SK-N-SH treated with all-trans-retinoic acid at 6 μM for 48 hours (cell line): ENCODE data around the gene ZAP70.

Source experiments
- CSDC2 ChIP-seq: fragments of 250-450 bp; sonication (Bioruptor Pico); IDR thresholded peaks from 2 replicates; pipeline ENCODE4 v1.5.0; 2020; ENCODE audit warnings: mild to moderate bottlenecking, moderate library complexity
- ESRRG ChIP-seq: fragments of 250-450 bp; sonication (Bioruptor Pico); IDR thresholded peaks from 2 replicates; pipeline ENCODE4 v1.6.1; 2021; ENCODE audit warnings: mild to moderate bottlenecking
- GLIS3 ChIP-seq: fragments of 250-450 bp; sonication (Bioruptor Pico); IDR thresholded peaks from 2 replicates; pipeline ENCODE4 v1.5.0; 2020; ENCODE audit warnings: mild to moderate bottlenecking, moderate library complexity
- RARB ChIP-seq: fragments of 250-450 bp; sonication (Bioruptor Pico); IDR thresholded peaks from 2 replicates; pipeline ENCODE4 v1.8.0; 2021; ENCODE audit warnings: mild to moderate bottlenecking, moderate library complexity
- SNAI2 ChIP-seq: fragments of 250-450 bp; sonication (Bioruptor Pico); IDR thresholded peaks from 2 replicates; pipeline ENCODE4 v1.5.0; 2020; ENCODE audit warnings: mild to moderate bottlenecking, moderate library complexity
- TOX ChIP-seq: fragments of 250-450 bp; sonication (Bioruptor Pico); IDR thresholded peaks from 2 replicates; pipeline ENCODE4 v1.8.0; 2021; ENCODE audit warnings: mild to moderate bottlenecking, moderate library complexity, borderline replicate concordance
- TSHZ2 ChIP-seq: fragments of 250-450 bp; sonication (Bioruptor Pico); IDR thresholded peaks from 2 replicates; pipeline ENCODE4 v1.5.0; 2020; ENCODE audit warnings: mild to moderate bottlenecking, moderate library complexity
- ZC3H10 ChIP-seq: fragments of 250-450 bp; sonication (Bioruptor Pico); IDR thresholded peaks from 2 replicates; pipeline ENCODE4 v1.5.1; 2021; ENCODE audit warnings: mild to moderate bottlenecking, moderate library complexity
- ZFP3 ChIP-seq: fragments of 250-450 bp; sonication (Bioruptor Pico); IDR thresholded peaks from 2 replicates; pipeline ENCODE4 v1.5.0; 2020; ENCODE audit warnings: mild to moderate bottlenecking, moderate library complexity
- ZFP30 ChIP-seq: fragments of 450-650 bp; formaldehyde crosslinking; IDR thresholded peaks from 2 replicates; pipeline ENCODE4 v1.5.0; 2022; ENCODE audit warnings: mild to moderate bottlenecking, moderate library complexity
- ZNF565 ChIP-seq: fragments of 450-650 bp; formaldehyde crosslinking; conservative IDR thresholded peaks from 2 replicates; pipeline ENCODE4 v1.5.0; 2020; ENCODE audit warnings: low read depth, mild to moderate bottlenecking, moderate library complexity
- ZNF8 ChIP-seq: fragments of 450-650 bp; formaldehyde crosslinking; IDR thresholded peaks from 2 replicates; pipeline ENCODE4 v1.5.0; 2020; ENCODE audit warnings: mild to moderate bottlenecking, moderate library complexity
- TF ChIP-seq, protein P1 (sequence below): fragments of 250-450 bp; sonication (Bioruptor Pico); IDR thresholded peaks from 2 replicates; pipeline ENCODE4 v1.5.1; 2020; ENCODE audit warnings: low read depth, mild to moderate bottlenecking, moderate library complexity
- TF ChIP-seq, protein P2 (sequence below): fragments of 250-450 bp; sonication (Bioruptor Pico); IDR thresholded peaks from 2 replicates; pipeline ENCODE4 v1.8.0; 2020; ENCODE audit warnings: mild to moderate bottlenecking, moderate library complexity, borderline replicate concordance

GRCh38 chr2:97671526-97671925, 41.9 kb upstream of the ZAP70 start:
- TF ChIP-seq, protein P1, sequence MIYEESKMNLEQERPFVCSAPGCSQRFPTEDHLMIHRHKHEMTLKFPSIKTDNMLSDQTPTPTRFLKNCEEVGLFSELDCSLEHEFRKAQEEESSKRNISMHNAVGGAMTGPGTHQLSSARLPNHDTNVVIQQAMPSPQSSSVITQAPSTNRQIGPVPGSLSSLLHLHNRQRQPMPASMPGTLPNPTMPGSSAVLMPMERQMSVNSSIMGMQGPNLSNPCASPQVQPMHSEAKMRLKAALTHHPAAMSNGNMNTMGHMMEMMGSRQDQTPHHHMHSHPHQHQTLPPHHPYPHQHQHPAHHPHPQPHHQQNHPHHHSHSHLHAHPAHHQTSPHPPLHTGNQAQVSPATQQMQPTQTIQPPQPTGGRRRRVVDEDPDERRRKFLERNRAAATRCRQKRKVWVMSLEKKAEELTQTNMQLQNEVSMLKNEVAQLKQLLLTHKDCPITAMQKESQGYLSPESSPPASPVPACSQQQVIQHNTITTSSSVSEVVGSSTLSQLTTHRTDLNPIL (CRISPR knock-in tag): no peak
- TF ChIP-seq ZFP3 (CRISPR knock-in tag) (no peak), ZC3H10 (no peak), ZNF8 (CRISPR knock-in tag) (no peak), TOX (no peak), RARB (CRISPR knock-in tag) (no peak), ZNF565 (CRISPR knock-in tag) (no peak), CSDC2 (CRISPR knock-in tag) (no peak), ESRRG (CRISPR knock-in tag) (no peak), ZFP30 (CRISPR knock-in tag) (no peak), SNAI2 (no peak), TSHZ2 (CRISPR knock-in tag) (no peak), GLIS3 (CRISPR knock-in tag) (no peak)
- TF ChIP-seq, protein P2, sequence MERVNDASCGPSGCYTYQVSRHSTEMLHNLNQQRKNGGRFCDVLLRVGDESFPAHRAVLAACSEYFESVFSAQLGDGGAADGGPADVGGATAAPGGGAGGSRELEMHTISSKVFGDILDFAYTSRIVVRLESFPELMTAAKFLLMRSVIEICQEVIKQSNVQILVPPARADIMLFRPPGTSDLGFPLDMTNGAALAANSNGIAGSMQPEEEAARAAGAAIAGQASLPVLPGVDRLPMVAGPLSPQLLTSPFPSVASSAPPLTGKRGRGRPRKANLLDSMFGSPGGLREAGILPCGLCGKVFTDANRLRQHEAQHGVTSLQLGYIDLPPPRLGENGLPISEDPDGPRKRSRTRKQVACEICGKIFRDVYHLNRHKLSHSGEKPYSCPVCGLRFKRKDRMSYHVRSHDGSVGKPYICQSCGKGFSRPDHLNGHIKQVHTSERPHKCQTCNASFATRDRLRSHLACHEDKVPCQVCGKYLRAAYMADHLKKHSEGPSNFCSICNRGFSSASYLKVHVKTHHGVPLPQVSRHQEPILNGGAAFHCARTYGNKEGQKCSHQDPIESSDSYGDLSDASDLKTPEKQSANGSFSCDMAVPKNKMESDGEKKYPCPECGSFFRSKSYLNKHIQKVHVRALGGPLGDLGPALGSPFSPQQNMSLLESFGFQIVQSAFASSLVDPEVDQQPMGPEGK: no peak
